Immature natural killer cell (primary cell): ENCODE data around the gene CTIF. TPM values are rescaled to one million over a fixed set of nuclear protein-coding genes. Genes with fewer than 3 reads are reported as not detected.

Source experiments
- DNase-seq, 3 donors: peaks; one replicate each; pipeline ENCODE4 v3.0.0; 2022; ENCODE audit warnings: mixed read lengths in 1 of 3
- H3K27ac Mint-ChIP-seq, 6 donors: one replicate each; pipeline ENCODE4 v1.8.0; 2020; ENCODE audit warnings: mixed read lengths in 6 of 6, mild to moderate bottlenecking in 5 of 6, inconsistent platforms in 4 of 6, moderate library complexity in 3 of 6
- H3K27me3 Mint-ChIP-seq, 3 donors: one replicate each; pipeline ENCODE4 v1.8.0; 2020 to 2021; ENCODE audit warnings: low read depth in 3 of 3, mild to moderate bottlenecking in 3 of 3, mixed read lengths in 3 of 3, moderate library complexity in 3 of 3, inconsistent platforms in 1 of 3
- H3K36me3 Mint-ChIP-seq, 3 donors: one replicate each; pipeline ENCODE4 v1.8.0; 2020; ENCODE audit warnings: mixed read lengths in 3 of 3, inconsistent platforms in 2 of 3, mild to moderate bottlenecking in 2 of 3
- H3K4me1 Mint-ChIP-seq, 2 donors: one replicate each; pipeline ENCODE4 v1.8.0; 2020; ENCODE audit warnings: inconsistent platforms in 2 of 2, mild to moderate bottlenecking in 2 of 2, mixed read lengths in 2 of 2, moderate library complexity in 1 of 2
- H3K4me3 Mint-ChIP-seq, 5 donors: one replicate each; pipeline ENCODE4 v1.8.0; 2020; ENCODE audit warnings: mild to moderate bottlenecking in 5 of 5, mixed read lengths in 5 of 5, inconsistent platforms in 3 of 5, moderate library complexity in 3 of 5
- H3K9me3 Mint-ChIP-seq, 6 donors: one replicate each; pipeline ENCODE4 v1.8.0; 2020; ENCODE audit warnings: mild to moderate bottlenecking in 6 of 6, mixed read lengths in 6 of 6, inconsistent platforms in 4 of 6, moderate library complexity in 3 of 6
- polyA plus RNA-seq, 3 donors: library from polyadenylated mRNA; unstranded; fragments of 300-500 nt; fragmentation: Illumina TruSeq; gene quantifications; one replicate each; pipeline ENCODE4 v1.2.3, GENCODE V29; 2021

CTIF gene
- polyA plus RNA-seq, 3 donors from 2014 or later, result 0.28 to 1.2 TPM; not detected in 1

- H3K4me1 Mint-ChIP-seq, result peaks cover 31 to 40% of the 10 kb centered on the region in 2 donors
- DNase-seq, result peak in 1 of 3 donors; percentile 38
- H3K27me3 Mint-ChIP-seq, result peaks cover 0 to 4% (median 0%) of the 10 kb centered on the region in 3 donors
- peak overlapping the region in 4 of 5 donors; percentile 8 to 76 (median 62) for H3K4me3 Mint-ChIP-seq
- peaks cover 0 to 4% (median 0%) of the 10 kb centered on the region in 6 donors for H3K9me3 Mint-ChIP-seq
- H3K36me3 Mint-ChIP-seq, result no peaks in the 10 kb centered on the region
- peak overlapping the region in 5 of 6 donors; percentile 37 to 77 (median 74) for H3K27ac Mint-ChIP-seq
These were observed 370.9 kb downstream of the CTIF start for GRCh38 chr18:48909721-48910120.

GRCh38 chr18:48910972-48911545 lies 372.2 kb downstream of the CTIF start:
- Mint-ChIP-seq H3K36me3 (no peaks in the 10 kb centered on the region), H3K9me3 (no peaks in the 10 kb centered on the region), H3K4me1 (peaks cover 41 to 49% of the 10 kb centered on the region in 2 donors), H3K27ac (no peak overlapping the region), H3K4me3 (no peak overlapping the region), H3K27me3 (peaks cover 0 to 4% (median 0%) of the 10 kb centered on the region in 3 donors)
- no peak for DNase-seq

Other genes starting within 250 kb of the CTIF start
- not detected for gene ZBTB7C, start 129.6 kb upstream of the CTIF start, polyA plus RNA-seq